Thyroid gland (tissue), 4 donors: ENCODE results near the gene APBB2. TPM values are rescaled to one million over a fixed set of nuclear protein-coding genes. Genes with fewer than 3 reads are reported as not detected.

Experiments
- DNase-seq, 2 donors: peaks; one replicate each; pipeline ENCODE4 v3.0.0-alpha.2; 2019
- H3K27ac ChIP-seq, 3 donors: fragments of 200-600 bp; sonication (generic); 1 replicate in 2 of 3; 2 replicates in 1 of 3; pipeline ENCODE4 v1.5.1; 2016 to 2019; ENCODE audit warnings: mild to moderate bottlenecking in 1 of 3, moderate library complexity in 1 of 3
- H3K27me3 ChIP-seq: fragments of 200-600 bp; sonication (generic); one replicate; pipeline ENCODE4 v1.5.1; 2019
- H3K36me3 ChIP-seq, 2 donors: fragments of 200-600 bp; sonication (generic); one replicate each; pipeline ENCODE4 v1.5.1; 2016 to 2019
- H3K4me1 ChIP-seq, 2 donors: fragments of 200-600 bp; sonication (generic); one replicate each; pipeline ENCODE4 v1.5.1; 2017 to 2019
- H3K4me3 ChIP-seq, 3 donors: fragments of 200-600 bp; sonication (generic); replicated peaks in 1 of 3; 1 replicate in 2 of 3; 2 replicates in 1 of 3; pipeline ENCODE4 v1.5.1; 2016; ENCODE audit warnings: mild to moderate bottlenecking in 1 of 3
- H3K9me3 ChIP-seq: fragments of 200-600 bp; sonication (generic); one replicate; pipeline ENCODE4 v1.5.1; 2017
- POLR2A ChIP-seq, 2 donors: fragments of 450-650 bp; IDR thresholded peaks; one replicate each; pipeline ENCODE4 v1.6.1; 2017; ENCODE audit warnings: antibody characterized with exemption in 2 of 2, mild to moderate bottlenecking in 2 of 2, moderate library complexity in 1 of 2
- WGBS, 2 donors: methylation state at CpG; one replicate each; pipeline ENCODE4 v1.1.5; 2017; 5-methylcytosine and 5-hydroxymethylcytosine counted together
- intact Hi-C: fragments of 100-400 bp; cut with DNase I; formaldehyde crosslinking; loops from one replicate; pipeline ENCODE4 v1.15.1; 2023
- total RNA-seq, 4 donors: library from RNA; depleted of rRNA; stranded (reverse); fragments of >200 nt; gene quantifications; one replicate each; pipeline ENCODE4 v1.2.3, GENCODE V29; 2016
- TF ChIP-seq, protein P1 (sequence below), 6 experiments: fragments of 200-600 bp in 3 of 6; fragments of 450-650 bp in 3 of 6; sonication (generic) in 3 of 6; IDR thresholded peaks; one replicate each; pipeline ENCODE4 v1.5.1; 2016 to 2019; ENCODE audit warnings: antibody characterized with exemption in 6 of 6, mild to moderate bottlenecking in 2 of 6, inconsistent platforms in 1 of 6, moderate library complexity in 1 of 6

The APBB2 gene
- total RNA-seq, 4 donors from 2014 or later: 174 to 253 (median 199) TPM

- WGBS, 2 donors: 63 to 67% methylated on average over 5 of the region's 5 CpGs
- Histone ChIP-seq H3K9me3 (no peaks in the 10 kb centered on the region), H3K27me3 (no peaks in the 10 kb centered on the region), H3K36me3 (no peaks in the 10 kb centered on the region), H3K4me1 (peaks cover 22 to 46% of the 10 kb centered on the region in 2 donors), H3K4me3 (no peak overlapping the region), H3K27ac (peak overlapping the region; percentile 41 to 61 (median 53))
- no peak for TF ChIP-seq POLR2A (IDR thresholded peaks at IDR 0.05)
- TF ChIP-seq, protein P1, sequence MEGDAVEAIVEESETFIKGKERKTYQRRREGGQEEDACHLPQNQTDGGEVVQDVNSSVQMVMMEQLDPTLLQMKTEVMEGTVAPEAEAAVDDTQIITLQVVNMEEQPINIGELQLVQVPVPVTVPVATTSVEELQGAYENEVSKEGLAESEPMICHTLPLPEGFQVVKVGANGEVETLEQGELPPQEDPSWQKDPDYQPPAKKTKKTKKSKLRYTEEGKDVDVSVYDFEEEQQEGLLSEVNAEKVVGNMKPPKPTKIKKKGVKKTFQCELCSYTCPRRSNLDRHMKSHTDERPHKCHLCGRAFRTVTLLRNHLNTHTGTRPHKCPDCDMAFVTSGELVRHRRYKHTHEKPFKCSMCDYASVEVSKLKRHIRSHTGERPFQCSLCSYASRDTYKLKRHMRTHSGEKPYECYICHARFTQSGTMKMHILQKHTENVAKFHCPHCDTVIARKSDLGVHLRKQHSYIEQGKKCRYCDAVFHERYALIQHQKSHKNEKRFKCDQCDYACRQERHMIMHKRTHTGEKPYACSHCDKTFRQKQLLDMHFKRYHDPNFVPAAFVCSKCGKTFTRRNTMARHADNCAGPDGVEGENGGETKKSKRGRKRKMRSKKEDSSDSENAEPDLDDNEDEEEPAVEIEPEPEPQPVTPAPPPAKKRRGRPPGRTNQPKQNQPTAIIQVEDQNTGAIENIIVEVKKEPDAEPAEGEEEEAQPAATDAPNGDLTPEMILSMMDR (IDR thresholded peaks at IDR 0.05): no peak
- intact Hi-C loops: no loop called here
- DNase-seq: no peak
These were observed 116.0 kb downstream of the APBB2 start for GRCh38 chr4:41098093-41099048.

- Histone ChIP-seq H3K27me3 (no peaks in the 10 kb centered on the region), H3K27ac (peak overlapping the region in 2 of 3 donors; percentile 15 to 33), H3K36me3 (no peaks in the 10 kb centered on the region), H3K4me1 (peaks cover 27 to 49% of the 10 kb centered on the region in 2 donors), H3K9me3 (no peaks in the 10 kb centered on the region), H3K4me3 (no peak overlapping the region)
- DNase-seq: no peak
- intact Hi-C loops: no loop called here
- TF ChIP-seq, protein P1 (IDR thresholded peaks at IDR 0.05): no peak
- no peak for TF ChIP-seq POLR2A (IDR thresholded peaks at IDR 0.05)
- WGBS, 2 donors: 63 to 67% methylated on average over 4 of the region's 4 CpGs
These were observed 118.4 kb downstream of the APBB2 start for GRCh38 chr4:41095973-41096372.

- H3K9me3 ChIP-seq: no peaks in the 10 kb centered on the region
- 89 to 93% methylated on average over 2 of the region's 2 CpGs for WGBS, 2 donors
- intact Hi-C loops: no loop called here
- no peaks in the 10 kb centered on the region for H3K36me3 ChIP-seq
- TF ChIP-seq, protein P1 (IDR thresholded peaks at IDR 0.05): no peak
- no peak for TF ChIP-seq POLR2A (IDR thresholded peaks at IDR 0.05)
- peak overlapping the region; percentile 2 to 33 (median 15) for H3K27ac ChIP-seq
- DNase-seq: no peak
- H3K27me3 ChIP-seq: no peaks in the 10 kb centered on the region
- no peak overlapping the region for H3K4me3 ChIP-seq
- peaks cover 27 to 49% of the 10 kb centered on the region in 2 donors for H3K4me1 ChIP-seq
These were observed 119.0 kb downstream of the APBB2 start for GRCh38 chr4:41095192-41095872.

- Histone ChIP-seq H3K27me3 (no peaks in the 10 kb centered on the region), H3K36me3 (no peaks in the 10 kb centered on the region), H3K4me3 (no peak overlapping the region), H3K9me3 (no peaks in the 10 kb centered on the region), H3K4me1 (peaks cover 15 to 32% of the 10 kb centered on the region in 2 donors), H3K27ac (peak overlapping the region; percentile 57 to 83 (median 73))
- no peak for DNase-seq
- intact Hi-C loops: no loop called here
- 51 to 56% methylated on average over 3 of the region's 3 CpGs for WGBS, 2 donors
- TF ChIP-seq, protein P1 (IDR thresholded peaks at IDR 0.05): no peak
- no peak for TF ChIP-seq POLR2A (IDR thresholded peaks at IDR 0.05)
These were observed 122.2 kb downstream of the APBB2 start for GRCh38 chr4:41092128-41092527.
